HEK293T (cell line): ENCODE results near the gene TM4SF20.
A peak's percentile ranks its signal among the peaks of the same experiment; 100 is the strongest.

Experiments used
- CTCF ChIA-PET: fragments of 350-600 bp; formaldehyde crosslinking; extraction: SDS; loops from one replicate; lab custom pipeline; 2021; ENCODE audit warnings: antibody characterized with exemption, inconsistent platforms; lab: Yijun Ruan, JAX
- POLR2A ChIA-PET: fragments of 350-600 bp; formaldehyde crosslinking; extraction: SDS; loops from one replicate; lab custom pipeline; 2020; ENCODE audit warnings: antibody characterized with exemption, inconsistent platforms; lab: Yijun Ruan, JAX
- DNase-seq: peaks from one replicate; pipeline ENCODE4 v3.0.0; 2012; ENCODE audit warnings: mixed read lengths; ENCODE audit errors: extremely low spot score
- ARNT ChIP-seq: fragments of 450-650 bp; IDR thresholded peaks from 2 replicates; pipeline ENCODE4 v1.6.1; 2017; ENCODE audit warnings: mild to moderate bottlenecking
- BHLHE40 ChIP-seq: fragments of 450-650 bp; IDR thresholded peaks from 2 replicates; pipeline ENCODE4 v1.6.1; 2016; ENCODE audit warnings: mild to moderate bottlenecking, moderate library complexity, borderline replicate concordance
- CTBP1 ChIP-seq: fragments of 450-650 bp; IDR thresholded peaks from 2 replicates; pipeline ENCODE4 v1.6.1; 2016; ENCODE audit warnings: borderline replicate concordance
- ELF4 ChIP-seq: fragments of 450-650 bp; IDR thresholded peaks from 2 replicates; pipeline ENCODE4 v1.6.1; 2017; ENCODE audit warnings: antibody characterized with exemption
- FOXA1 ChIP-seq: fragments of 450-650 bp; IDR thresholded peaks from 2 replicates; pipeline ENCODE4 v1.6.1; 2016; ENCODE audit warnings: mild to moderate bottlenecking
- FOXK2 ChIP-seq: fragments of 450-650 bp; IDR thresholded peaks from 2 replicates; pipeline ENCODE4 v1.6.1; 2016; ENCODE audit warnings: mild to moderate bottlenecking
- FOXM1 ChIP-seq: fragments of 450-650 bp; IDR thresholded peaks from 2 replicates; pipeline ENCODE4 v1.6.1; 2017; ENCODE audit warnings: mild to moderate bottlenecking, borderline replicate concordance
- HDGF ChIP-seq: fragments of 450-650 bp; IDR thresholded peaks from 2 replicates; pipeline ENCODE4 v1.6.1; 2017; ENCODE audit warnings: antibody characterized with exemption, borderline replicate concordance
- L3MBTL2 ChIP-seq: fragments of 450-650 bp; conservative IDR thresholded peaks from 2 replicates; pipeline ENCODE4 v1.6.1; 2016; ENCODE audit warnings: mild to moderate bottlenecking
- LEF1 ChIP-seq: fragments of 450-650 bp; IDR thresholded peaks from 2 replicates; pipeline ENCODE4 v1.6.1; 2017; ENCODE audit warnings: mild to moderate bottlenecking, borderline replicate concordance
- NFRKB ChIP-seq: fragments of 450-650 bp; IDR thresholded peaks from 2 replicates; pipeline ENCODE4 v1.6.1; 2016; ENCODE audit warnings: mild to moderate bottlenecking, moderate library complexity
- SP1 ChIP-seq: fragments of 450-650 bp; IDR thresholded peaks from 2 replicates; pipeline ENCODE4 v1.6.1; 2017
- SUZ12 ChIP-seq: fragments of 450-650 bp; IDR thresholded peaks from 2 replicates; pipeline ENCODE4 v1.6.1; 2016; ENCODE audit warnings: mild to moderate bottlenecking
- TARDBP ChIP-seq: fragments of 450-650 bp; IDR thresholded peaks from 2 replicates; pipeline ENCODE4 v1.6.1; 2016
- ZNF384 ChIP-seq: fragments of 450-650 bp; IDR thresholded peaks from 2 replicates; pipeline ENCODE4 v1.6.1; 2016
- TF ChIP-seq, protein P1 (sequence below): fragments of 450-650 bp; IDR thresholded peaks from 2 replicates; pipeline ENCODE4 v1.6.1; 2016

Gene TM4SF20

DNA sequence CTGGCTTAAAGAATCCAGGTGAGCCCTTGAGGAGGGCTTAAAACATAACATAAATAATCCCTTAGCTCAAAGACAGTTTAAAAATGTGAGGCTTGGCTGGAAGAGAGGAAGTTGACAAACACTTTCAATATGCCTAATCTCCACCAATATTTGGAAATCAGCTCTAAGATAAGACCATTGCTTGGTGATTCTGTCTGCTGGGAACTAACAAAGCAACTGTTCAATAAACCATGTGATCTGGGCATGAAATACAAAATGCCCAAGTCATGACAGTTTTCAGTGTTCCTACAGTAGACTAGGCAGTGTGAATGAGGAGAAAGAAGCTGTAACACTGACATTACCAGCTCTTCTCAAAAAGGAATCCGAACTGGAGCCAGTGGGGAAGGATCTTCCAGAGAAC lies 43.4 kb downstream of the TM4SF20 start:
- DNase-seq, result no peak
- TF ChIP-seq TARDBP (no peak), LEF1 (no peak), HDGF (no peak), ARNT (no peak)
- CTCF ChIA-PET, result no interaction called here
- POLR2A ChIA-PET, result no interaction called here

DNA sequence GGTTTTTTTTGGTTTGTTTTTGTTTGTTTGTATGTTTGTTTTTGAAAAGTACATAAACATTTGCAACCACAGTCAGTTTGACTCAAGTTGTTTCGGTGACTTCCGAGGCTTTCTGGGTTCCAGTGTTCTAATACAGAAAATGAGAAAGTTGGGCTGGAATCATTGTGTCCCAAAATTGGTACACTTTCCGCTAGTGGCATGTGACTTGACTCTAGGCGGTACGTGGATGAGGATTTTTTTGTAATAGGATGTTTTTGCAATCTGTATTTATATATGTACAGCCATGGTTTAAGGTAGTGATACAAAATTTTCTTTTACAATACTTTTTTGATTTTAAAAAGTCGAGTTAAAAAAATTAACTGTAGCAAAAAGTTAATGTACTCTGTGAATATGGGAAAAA lies 52.3 kb downstream of the TM4SF20 start:
- DNase-seq, result no peak
- ChIA-PET CTCF (interaction anchor here (0.6 kb wide), 1 partner anchor 546 kb away, joined by 5 read pairs; no protein-coding TSS in a partner anchor), POLR2A (no interaction called here)
- TF ChIP-seq HDGF, result no peak
- no peak for TF ChIP-seq FOXM1
- TF ChIP-seq ZNF384, result no peak
- no peak for TF ChIP-seq ARNT
- no peak for TF ChIP-seq TARDBP
- no peak for TF ChIP-seq LEF1
- TF ChIP-seq SUZ12, result no peak
- TF ChIP-seq FOXK2, result no peak
- TF ChIP-seq NFRKB, result no peak
- TF ChIP-seq, protein P1, sequence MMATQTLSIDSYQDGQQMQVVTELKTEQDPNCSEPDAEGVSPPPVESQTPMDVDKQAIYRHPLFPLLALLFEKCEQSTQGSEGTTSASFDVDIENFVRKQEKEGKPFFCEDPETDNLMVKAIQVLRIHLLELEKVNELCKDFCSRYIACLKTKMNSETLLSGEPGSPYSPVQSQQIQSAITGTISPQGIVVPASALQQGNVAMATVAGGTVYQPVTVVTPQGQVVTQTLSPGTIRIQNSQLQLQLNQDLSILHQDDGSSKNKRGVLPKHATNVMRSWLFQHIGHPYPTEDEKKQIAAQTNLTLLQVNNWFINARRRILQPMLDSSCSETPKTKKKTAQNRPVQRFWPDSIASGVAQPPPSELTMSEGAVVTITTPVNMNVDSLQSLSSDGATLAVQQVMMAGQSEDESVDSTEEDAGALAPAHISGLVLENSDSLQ, result no peak

DNA sequence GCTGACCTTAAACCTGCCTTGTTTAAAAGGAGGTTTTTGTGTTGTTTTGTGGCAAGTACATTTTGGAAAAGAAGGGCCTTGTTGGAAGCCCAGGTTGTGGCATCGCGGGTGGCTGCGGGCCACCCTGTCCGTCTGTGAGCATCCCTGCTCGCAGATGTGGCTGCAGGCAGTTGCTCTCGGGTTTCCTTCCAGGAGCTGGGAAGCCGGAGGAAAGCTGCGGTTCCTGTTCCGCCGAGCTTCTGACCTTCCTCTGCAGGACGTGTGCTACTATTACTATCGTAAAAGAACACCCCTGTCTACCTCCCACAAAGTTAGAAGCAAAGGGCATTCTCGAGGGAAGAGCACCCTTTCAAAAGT lies 53.3 kb downstream of the TM4SF20 start:
- POLR2A ChIA-PET, result no interaction called here
- TF ChIP-seq FOXK2, result no peak
- TF ChIP-seq NFRKB, result no peak
- no peak for TF ChIP-seq FOXA1
- no peak for TF ChIP-seq BHLHE40
- no peak for TF ChIP-seq CTBP1
- TF ChIP-seq SUZ12, result no peak
- TF ChIP-seq L3MBTL2, result no peak
- TF ChIP-seq TARDBP, result no peak
- no peak for TF ChIP-seq ARNT
- TF ChIP-seq HDGF, result no peak
- TF ChIP-seq LEF1, result no peak
- TF ChIP-seq ELF4, result no peak
- TF ChIP-seq, protein P1, result no peak
- no peak for TF ChIP-seq SP1
- TF ChIP-seq FOXM1, result no peak
- no peak for TF ChIP-seq ZNF384
- DNase-seq, result peak; percentile 50
- CTCF ChIA-PET, result interaction anchor here (0.6 kb wide), 1 partner anchor 1357 kb away, joined by 5 read pairs; no protein-coding TSS in a partner anchor

DNA sequence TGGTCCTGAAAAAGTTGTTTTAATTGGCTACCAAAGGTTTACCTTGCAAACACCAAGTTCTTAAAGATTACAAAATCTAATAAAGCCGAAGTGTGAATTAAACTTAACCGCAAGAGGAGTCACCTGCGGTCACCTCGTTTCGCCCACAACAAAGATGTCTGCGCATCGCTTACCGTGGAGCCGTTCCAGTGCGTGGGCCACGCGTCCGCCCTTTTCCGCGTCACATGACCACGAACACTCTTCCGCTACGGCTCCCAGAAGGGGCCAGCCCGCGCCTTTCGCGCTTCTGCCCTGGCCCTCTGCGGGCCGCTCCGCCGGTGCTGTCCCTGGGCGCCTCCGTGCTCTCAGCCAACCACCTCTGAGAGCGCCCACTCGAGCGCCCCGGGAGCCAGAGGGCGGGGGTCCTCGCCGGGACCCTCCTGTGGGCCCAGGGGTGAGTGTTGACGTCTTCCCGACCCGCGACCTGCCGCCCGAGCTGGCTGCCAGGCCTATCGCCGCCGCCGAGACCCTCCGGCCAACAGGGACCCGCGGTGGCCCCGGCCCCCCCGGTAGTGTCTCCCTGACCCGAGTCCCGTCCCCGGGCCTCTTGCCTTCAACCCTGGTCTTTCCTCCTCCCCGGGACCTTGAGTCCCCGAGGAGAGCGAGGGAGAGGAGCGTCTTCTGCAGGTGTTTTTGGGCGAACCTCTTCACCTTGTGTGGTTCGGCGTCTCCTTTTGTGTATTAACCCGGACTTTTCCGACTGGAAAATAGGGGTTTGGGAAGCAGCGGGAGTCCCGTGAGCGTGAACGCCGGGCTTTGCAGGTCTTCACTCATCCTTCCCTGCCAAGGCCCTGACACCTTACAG lies 53.9 kb downstream of the TM4SF20 start, which contains the start of gene MFF:
Gene MFF, plus strand, starts transcription at position 257 of the 844 bp plus-strand sequence. CDS start 5,415 bp downstream, outside the sequence.
- ChIA-PET POLR2A (no interaction called here), CTCF (interaction anchor here (0.6 kb wide), 1 partner anchor 1357 kb away, joined by 5 read pairs; no protein-coding TSS in a partner anchor)
- no peak for TF ChIP-seq FOXK2
- TF ChIP-seq, protein P1, result no peak
- no peak for TF ChIP-seq TARDBP
- peak; percentile 79 for TF ChIP-seq ELF4
- TF ChIP-seq FOXA1, result no peak
- peak; percentile 99 for TF ChIP-seq L3MBTL2
- no peak for TF ChIP-seq FOXM1
- no peak for TF ChIP-seq NFRKB
- no peak for TF ChIP-seq SUZ12
- no peak for TF ChIP-seq ZNF384
- TF ChIP-seq ARNT, result no peak
- TF ChIP-seq CTBP1, result peak; percentile 11; the same call in 1 of the 2 replicates
- no peak for TF ChIP-seq BHLHE40
- TF ChIP-seq LEF1, result no peak
- TF ChIP-seq HDGF, result no peak
- TF ChIP-seq SP1, result no peak
- peak; percentile 88 for DNase-seq

DNA sequence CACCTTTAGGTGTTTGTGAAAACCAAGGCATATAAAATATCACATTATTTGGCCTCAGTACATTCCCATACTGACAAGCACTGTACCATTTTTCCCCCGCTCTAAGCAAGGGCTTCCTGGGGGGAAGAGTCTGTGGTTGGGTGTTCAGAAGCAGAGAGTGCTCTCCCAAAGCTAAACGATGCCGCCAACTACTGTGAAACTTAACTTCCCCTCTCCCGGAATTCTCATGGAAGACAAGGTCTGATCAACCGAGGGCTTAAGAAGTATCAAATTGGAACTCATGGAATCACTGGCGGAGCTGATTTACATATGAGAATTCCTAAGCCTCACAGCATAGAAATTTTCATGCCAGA lies 54.5 kb downstream of the TM4SF20 start:
- ChIA-PET POLR2A (no interaction called here), CTCF (no interaction called here)
- TF ChIP-seq LEF1, result no peak
- TF ChIP-seq BHLHE40, result no peak
- TF ChIP-seq ELF4, result no peak
- TF ChIP-seq NFRKB, result no peak
- no peak for TF ChIP-seq HDGF
- TF ChIP-seq FOXK2, result no peak
- no peak for TF ChIP-seq L3MBTL2
- no peak for TF ChIP-seq TARDBP
- no peak for TF ChIP-seq CTBP1
- TF ChIP-seq FOXA1, result no peak
- no peak for TF ChIP-seq ARNT
- TF ChIP-seq, protein P1, result no peak
- TF ChIP-seq SUZ12, result no peak
- DNase-seq, result peak; percentile 25
